GM12864 (cell line): ENCODE results near the gene NAGK.
"Not testable (repeated sequence)": the region's sequence is repeated elsewhere in the genome, so short reads cannot be mapped to it uniquely, and the experiment has no call there.

ENCODE experiments used
- DNase-seq: peaks from one replicate; pipeline ENCODE4 v3.0.0-alpha.2; 2011; ENCODE audit warnings: low read depth
- H3K4me3 ChIP-seq: 2 replicates; pipeline ENCODE4 v1.5.1; 2011; ENCODE audit warnings: mild to moderate bottlenecking, low read depth, low read length, control low read depth
- TF ChIP-seq, protein P1 (sequence below): IDR thresholded peaks from 2 replicates; pipeline ENCODE4 v1.5.1; 2011; ENCODE audit warnings: low read depth, mild to moderate bottlenecking, moderate library complexity, low read length, control low read depth, inconsistent platforms; ENCODE audit errors: missing control alignments

NAGK gene

DNA sequence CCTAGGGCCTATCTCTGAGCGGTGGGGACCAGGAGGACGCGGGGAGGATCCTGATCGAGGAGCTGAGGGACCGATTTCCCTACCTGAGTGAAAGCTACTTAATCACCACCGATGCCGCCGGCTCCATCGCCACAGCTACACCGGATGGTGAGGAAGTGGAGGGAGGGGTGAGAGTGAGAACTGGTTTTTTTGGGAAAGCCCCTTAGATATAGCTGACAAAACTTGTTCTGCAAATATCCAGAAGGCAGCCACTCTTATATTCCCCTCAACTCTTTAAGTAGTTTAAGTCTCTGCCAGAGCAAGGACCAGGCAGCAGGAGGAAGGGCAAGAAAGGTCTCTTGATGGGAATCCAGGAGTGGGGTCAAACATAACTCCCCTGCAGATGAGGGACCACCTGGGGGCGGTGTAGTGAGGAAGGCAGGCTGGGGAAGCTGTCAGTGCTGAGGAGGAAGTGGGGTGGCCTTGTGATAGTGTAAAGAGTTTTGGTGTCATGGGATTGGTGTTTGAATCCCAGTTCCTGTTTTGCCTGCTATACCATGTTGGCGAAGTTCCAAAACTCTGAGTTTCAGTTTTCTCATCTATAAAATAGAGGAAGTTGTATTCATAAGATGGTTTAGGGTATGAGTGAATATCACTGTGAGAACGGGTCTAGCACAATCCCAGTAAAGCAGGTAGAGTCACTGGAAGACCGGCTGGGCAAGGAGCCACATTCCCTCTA, 3.4 kb downstream of the NAGK start:
- peak overlapping the region; percentile 43 for H3K4me3 ChIP-seq
- peak; percentile 88 for DNase-seq
- TF ChIP-seq, protein P1, sequence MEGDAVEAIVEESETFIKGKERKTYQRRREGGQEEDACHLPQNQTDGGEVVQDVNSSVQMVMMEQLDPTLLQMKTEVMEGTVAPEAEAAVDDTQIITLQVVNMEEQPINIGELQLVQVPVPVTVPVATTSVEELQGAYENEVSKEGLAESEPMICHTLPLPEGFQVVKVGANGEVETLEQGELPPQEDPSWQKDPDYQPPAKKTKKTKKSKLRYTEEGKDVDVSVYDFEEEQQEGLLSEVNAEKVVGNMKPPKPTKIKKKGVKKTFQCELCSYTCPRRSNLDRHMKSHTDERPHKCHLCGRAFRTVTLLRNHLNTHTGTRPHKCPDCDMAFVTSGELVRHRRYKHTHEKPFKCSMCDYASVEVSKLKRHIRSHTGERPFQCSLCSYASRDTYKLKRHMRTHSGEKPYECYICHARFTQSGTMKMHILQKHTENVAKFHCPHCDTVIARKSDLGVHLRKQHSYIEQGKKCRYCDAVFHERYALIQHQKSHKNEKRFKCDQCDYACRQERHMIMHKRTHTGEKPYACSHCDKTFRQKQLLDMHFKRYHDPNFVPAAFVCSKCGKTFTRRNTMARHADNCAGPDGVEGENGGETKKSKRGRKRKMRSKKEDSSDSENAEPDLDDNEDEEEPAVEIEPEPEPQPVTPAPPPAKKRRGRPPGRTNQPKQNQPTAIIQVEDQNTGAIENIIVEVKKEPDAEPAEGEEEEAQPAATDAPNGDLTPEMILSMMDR = peak; percentile 32

DNA sequence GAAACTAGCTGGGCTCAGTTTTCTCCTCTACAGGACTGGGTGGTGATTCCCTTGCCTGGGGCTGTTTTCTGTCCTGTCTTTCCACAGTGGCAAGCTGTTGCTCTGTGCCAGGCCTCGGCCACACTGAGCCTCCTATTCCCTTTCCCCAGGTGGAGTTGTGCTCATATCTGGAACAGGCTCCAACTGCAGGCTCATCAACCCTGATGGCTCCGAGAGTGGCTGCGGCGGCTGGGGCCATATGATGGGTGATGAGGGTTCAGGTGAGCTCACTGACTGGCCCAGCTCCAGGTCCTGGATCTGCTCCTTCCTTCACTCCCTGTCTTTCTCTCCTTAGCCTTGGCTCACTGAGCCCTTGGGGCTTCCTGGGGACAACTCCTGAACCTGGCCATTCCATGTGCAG, 4.0 kb downstream of the NAGK start:
- peak overlapping the region; percentile 36 for H3K4me3 ChIP-seq
- no peak for DNase-seq
- TF ChIP-seq, protein P1 = no peak

DNA sequence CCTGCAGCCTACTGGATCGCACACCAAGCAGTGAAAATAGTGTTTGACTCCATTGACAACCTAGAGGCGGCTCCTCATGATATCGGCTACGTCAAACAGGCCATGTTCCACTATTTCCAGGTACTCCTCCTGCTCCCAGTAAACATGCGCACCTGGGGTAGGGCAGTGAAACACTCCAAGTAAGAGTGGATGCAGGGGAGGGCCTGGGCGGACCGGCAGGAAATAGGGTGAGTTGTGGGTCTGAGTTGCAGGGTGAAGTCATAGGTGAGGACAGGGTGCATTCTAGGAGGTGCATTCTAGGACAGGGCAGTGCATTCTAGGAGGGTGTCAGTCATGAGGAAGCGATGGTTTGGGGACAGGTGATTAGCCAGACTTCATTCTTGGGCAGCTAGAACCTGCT, 5.0 kb downstream of the NAGK start:
- H3K4me3 ChIP-seq = no peak overlapping the region
- TF ChIP-seq, protein P1 = no peak
- no peak for DNase-seq

DNA sequence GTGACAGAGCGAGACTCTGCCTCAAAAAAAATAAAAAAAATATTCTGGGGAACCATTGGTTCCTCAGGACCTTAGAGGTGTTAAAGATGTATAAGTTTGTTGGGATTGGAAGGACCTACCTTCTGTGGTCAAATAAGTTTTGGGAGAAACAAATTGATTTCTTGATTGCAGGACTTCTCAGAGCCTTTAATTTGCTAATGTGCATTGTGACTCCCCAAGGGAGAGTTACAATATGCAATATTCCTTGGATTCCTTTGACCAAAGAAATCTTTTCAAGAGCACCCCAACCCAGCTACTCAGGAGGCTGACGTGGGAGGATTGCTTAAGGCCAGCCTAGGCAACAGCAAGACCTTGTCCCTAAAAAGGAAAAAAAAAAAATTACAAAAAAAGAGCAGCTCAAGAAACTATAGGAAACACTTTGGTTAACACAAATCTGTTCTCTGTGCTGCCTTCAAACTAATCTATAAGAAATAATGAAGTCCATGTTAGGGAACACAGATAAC, 6.5 kb downstream of the NAGK start:
- TF ChIP-seq, protein P1 = no peak
- no peak overlapping the region for H3K4me3 ChIP-seq
- DNase-seq = no peak

DNA sequence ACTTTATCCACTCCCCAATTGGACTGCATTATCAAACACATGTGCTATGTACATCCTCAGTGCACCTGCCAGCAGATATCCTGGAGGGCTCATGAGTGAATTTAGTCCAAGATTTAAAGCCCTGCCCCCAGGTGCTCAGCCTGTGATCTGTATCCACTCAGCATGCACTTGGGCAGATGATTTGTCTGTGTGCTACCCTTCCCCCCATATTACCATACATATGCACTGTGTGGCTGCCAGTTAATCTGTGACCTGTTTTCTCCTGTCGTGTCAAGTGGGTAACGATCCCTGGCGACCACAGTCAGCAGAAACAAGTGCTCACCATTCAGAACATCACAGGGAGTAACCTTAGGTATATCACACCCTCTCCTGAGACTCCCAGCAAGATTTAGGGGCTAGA, 10.2 kb downstream of the NAGK start:
- no peak overlapping the region for H3K4me3 ChIP-seq
- TF ChIP-seq, protein P1 = no peak
- no peak for DNase-seq

DNA sequence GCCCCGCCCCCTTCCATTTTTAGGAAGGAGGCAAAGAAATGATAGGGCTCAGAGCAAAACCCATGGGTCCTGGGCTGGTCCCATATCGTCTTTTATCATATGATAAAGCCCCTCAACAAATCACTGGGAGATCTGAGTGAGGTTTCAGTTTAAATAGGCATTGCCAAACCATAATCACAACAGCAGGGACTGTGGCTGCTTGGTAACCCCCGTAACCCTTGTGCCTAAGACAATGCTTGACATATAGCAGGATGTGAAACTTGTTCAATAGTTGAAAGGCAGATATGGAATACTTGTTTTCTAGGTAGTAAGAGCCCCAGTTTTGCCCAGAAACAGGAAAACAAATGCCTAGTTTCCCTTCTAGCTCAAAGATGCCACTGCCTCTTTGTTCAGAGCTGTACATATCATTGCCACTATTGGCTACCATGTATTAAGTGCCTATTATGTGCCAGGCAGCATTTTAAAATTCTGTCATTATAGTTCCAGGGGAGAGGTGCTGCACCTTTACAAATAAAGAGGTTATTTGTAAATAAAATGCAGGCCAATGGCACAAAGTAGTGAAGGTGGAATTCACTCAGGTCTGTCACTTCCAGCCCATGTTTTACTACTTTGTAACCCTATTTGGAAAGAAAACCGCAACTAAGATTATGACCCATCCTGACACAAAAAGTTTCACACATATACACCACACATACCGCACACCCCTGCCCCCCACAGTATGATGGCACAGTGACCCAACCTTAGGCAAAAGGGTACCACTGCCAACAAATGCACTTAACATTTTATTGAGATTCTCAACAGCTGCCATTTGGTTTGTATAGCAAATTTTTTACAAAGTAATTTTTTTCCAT, 14.2 kb downstream of the NAGK start:
- TF ChIP-seq, protein P1 = no peak
- DNase-seq = no peak
- no peak overlapping the region for H3K4me3 ChIP-seq

DNA sequence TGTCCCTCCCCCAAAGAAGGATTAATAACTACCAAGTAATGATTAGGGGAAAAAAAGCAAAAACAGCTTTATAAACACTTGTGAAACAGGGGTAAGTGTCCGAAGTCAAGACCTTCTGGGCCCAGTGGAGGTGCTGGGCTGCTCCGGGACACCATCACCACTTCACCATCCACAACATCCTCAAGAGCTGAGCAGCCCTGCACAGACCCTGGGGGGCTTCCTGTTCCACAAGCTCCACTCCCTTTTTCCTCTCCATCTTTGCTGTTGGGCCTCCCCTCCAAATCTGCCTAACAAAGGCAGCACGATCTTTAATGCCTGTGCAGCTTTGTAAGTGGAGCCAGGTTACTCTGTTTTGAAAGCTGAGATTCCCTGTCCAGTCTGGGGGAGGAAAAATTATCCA, 14.8 kb downstream of the NAGK start:
- not testable (repeated sequence) for DNase-seq, H3K4me3 ChIP-seq

DNA sequence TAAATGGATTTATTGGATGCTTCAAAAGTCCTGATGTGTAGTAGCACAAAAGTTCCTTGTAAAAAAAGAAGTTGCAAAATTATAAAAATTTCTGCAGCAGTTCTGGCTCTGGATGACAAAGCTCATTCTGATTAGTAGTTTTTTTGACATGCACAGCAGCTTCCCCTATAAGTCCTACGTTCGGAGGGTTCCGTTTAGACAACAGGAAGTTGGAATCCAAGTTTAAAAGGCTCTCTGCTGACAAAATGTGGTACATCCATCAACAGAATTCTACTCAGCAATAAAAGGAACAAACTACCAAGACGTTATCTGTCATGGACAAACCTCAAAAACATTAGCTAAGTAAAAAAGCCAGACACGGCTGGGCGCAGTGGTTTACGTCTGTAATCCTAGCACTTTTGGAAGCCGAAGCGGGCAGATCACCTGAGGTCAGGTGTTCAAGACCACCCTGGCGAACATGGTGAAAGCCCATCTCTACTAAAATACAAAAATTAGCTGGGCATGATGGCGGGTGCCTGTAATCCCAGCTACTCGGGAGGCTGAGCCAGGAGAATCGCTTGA, 15.4 kb downstream of the NAGK start:
- H3K4me3 ChIP-seq, DNase-seq: not testable (repeated sequence)

DNA sequence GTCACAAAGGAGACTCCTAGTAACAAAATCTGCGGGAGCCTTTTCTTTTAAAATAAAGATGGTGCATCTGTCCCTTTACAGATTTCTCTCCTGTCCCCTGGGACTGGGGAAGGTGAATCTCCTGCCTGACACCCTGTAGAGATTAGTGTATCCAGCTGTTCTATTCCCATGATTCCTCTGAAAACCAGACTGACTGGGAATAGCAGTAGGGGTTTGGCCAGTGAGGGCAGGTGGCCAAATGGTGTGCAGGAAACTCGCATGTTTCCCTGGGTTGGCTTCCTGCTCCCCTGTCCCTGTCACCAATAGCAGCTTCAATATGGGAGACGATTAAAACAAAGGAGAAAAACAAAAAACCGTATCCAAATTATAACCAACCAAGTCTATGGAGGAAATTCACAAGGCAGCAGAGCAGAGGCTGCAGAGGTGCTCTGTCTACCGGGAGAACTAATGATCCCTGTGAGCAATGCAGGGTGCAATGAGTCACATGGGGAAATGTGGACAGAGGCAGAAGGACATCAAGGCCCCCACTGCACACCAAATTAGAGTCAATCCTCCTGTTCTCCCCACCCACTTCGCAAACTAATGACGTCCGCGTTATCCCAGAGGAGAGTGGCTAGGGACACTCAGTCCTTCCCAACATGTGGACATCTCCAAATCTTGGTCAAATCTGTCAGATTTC, 17.0 kb downstream of the NAGK start:
- not testable (repeated sequence) for H3K4me3 ChIP-seq

DNA sequence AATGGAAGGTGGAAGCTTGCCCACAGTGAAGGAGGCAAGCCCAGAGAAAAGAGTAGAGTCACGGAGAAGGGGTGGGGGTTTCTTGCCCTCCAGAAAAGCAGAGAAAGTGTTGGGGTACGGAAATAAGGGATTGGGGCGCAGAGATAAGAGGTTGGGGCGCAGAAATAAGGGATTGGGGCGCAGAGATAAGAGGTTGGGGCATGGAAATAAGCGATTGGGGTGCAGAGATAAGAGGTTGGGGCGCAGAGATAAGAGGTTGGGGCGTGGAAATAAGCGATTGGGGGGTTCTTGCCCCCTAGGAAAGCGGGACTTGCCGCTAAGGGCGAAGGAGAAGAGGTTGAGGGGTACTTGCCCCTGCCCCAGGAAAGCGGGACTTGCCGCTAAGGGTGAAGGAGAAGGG, 21.0 kb downstream of the NAGK start:
- DNase-seq, H3K4me3 ChIP-seq: not testable (repeated sequence)

More for the DNA sequence above, 17.0 kb downstream of the NAGK start:
- not testable (repeated sequence) for DNase-seq

DNA sequence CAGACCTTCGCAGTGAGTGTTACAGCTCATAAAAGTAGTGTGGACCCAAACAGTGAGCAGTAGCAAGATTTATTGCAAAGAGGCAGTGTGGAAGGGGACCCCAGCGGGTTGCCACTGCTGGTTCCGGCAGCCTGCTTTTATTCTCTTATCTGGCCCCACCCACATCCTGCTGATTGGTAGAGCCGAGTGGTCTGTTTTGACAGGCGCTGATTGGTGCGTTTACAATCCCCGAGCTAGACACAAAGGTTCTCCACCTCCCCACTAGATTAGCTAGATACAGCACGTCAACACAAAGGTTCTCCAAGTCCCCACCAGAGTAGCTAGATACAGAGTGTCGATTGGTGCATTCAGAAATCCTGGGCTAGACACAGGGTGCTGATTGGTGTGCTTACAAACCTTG, 23.4 kb downstream of the NAGK start:
- DNase-seq, H3K4me3 ChIP-seq: not testable (repeated sequence)
